Iris pigment epithelial cell (primary cell): ENCODE results near the gene UTF1.

Experiments
- DNase-seq: peaks from one replicate; pipeline ENCODE4 v3.0.0-alpha.2; 2011; ENCODE audit warnings: low read depth

UTF1 gene

DNA sequence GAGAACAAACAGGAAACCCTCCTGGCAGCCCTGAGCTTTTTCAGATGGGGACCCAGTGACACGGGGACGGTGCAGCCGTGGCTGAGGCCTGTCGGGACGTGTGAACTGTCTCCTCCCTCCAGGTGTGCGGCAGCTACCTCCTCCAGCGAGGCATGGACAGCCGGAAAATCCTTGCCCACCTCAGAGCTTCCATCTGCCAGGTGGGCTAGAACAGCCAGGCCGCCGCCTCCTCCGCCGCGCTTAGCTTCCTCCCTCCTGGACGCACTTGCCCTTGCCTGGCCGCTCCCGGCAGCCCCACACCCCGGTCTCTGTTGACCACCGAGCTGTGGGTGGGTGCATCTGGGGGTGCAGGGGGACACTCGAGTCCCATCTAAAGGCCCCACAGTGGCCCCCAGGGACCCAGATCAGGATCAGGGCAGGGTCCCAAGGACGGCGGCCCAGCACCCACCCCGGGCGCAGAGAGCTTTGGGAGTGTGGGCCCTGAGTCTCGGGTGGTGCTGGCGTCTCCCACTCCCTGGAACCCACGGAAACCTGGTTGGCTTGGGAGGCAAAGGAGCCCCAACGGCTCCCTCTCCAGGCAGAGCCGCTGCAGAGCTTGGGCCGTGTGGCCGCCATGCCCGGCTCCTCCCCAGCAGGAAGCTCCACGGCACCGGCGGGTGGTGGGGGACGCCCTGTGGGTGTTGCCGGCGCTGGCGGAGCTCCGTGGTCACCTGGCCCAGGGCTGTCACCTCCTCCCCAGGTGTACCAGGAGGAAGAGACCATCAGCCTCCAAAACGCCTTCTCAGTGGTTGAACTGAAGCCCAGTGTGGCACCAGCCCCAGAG lies 32.9 kb upstream of the UTF1 start:
- DNase-seq: no peak

DNA sequence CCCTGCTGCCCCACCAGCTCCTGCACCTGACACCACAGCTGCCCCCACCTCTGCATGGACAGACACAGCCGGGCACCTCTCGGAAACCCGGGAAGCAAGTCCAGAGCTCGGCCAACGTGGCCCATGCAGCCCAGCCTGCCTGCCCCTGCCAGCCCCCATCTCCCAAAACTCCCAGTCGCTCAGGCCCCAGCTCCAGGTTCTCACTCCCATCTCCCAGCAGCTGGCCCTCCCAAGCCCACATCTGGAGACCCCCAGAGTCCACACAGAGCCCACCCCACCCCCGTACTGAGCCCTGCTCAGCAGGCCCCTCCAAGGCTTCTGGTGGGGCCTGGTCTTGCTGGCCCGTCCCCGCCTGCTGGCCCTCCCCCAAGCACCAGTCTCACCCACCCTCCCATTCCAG lies 32.2 kb upstream of the UTF1 start:
- DNase-seq: no peak

DNA sequence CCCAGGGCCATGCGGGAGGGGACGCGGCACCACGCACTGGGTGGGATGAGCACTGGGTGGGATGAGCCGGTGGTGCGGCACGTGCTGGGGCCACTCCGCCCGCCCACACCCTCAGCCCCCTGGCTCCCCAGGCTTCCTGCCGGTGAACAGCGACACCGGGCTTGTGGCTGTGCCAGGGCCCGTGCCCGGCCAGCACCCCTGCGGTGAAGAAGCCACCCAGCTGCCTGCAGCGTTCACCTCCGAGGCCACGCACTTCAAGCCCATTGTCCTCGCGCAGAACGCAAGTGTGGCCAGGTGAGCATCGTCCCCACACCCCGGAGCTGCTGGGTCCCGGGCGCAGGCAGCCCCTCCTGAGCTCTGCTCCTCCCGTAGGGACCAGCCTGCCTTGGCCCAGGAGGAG lies 31.8 kb upstream of the UTF1 start:
- DNase-seq: no peak

DNA sequence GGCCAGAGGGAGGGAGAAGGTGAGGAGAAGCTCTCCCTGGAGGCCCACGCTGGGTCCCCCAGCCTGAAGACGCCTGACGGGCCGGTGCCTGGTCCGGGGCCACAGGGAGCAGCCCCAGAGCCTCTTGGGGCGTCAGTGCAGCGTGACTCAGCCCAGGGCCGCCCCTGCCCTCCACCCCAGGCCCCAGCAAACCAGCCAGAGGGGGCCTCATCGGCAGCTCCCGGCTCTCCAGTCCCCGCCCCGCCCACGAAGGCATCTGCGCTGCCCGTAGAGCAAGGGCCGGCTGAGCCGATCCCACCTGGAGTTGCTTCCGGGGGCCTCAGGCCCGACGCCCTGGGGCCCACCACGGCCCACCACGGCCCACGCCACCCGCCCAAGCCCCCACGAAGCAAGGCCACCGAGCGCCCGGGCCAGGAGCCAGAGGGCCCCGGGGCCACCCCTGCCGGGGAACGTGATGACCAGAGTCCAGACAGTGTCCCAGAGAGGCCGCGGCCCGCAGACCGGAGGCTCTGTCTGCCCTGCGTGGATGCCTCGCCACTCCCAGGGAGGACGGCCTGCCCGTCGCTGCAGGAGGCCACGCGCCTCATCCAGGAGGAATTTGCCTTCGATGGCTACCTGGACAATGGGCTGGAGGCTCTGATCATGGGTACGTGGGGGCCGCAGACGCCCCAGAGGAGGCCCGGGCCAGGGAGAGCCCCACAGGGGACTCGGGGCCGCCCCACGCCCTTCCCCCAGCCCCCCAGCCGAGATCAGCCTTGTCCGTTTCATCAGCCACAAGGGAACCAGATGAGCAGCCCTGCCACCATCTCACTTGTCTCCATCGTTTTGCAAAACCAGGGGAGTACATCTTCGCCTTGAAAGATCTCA lies 31.2 kb upstream of the UTF1 start:
- no peak for DNase-seq

DNA sequence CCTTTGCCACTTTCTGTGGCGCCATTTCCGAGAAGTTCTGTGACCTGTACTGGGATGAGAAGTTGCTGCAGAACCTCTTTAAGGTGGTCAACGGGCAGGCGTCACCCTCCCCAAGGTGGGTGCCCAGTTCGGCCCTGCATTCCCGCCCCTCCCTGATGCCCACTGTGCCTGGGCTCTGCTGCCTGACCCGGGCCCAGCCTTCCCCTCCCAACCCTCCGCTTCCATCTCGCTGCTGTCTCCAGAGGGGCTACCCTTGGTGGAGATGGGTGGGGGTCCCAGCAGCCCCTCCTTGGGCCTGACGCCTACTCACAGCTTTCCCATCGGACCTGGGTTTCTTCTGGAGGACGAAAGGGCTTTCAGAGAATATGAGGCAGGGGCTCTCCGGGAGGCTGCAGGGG lies 30.5 kb upstream of the UTF1 start:
- no peak for DNase-seq

DNA sequence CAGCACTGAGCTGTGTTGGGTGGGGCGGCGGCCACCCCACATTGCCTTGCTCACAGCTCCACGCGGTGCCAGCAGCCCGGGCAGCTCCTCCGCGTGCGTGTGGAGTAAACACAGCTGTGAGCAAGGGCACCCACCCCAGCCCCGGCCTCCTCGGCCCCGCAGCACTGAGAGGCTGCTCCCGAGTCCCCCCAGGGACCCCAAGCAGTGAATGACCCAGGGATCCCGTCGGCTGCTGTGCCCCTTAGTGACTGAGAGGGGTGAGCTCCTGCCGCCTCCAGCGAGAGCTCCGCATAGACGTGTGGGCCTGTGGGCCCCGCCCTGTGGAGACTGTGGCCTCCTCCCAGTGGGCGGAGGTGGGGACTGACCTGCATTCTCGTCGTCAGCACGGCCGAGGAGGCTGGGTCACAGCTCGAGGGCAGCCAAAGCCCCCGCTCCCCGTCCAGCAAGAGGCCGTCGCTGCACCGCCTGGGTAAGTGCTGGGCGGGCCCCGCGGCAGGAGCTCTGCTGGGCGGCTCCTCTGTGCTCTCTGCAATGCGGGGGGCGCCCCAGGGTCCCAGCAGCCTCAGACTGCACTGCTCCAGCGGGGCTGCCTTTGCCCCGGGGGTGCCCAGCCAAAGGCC lies 29.9 kb upstream of the UTF1 start:
- DNase-seq: no peak

DNA sequence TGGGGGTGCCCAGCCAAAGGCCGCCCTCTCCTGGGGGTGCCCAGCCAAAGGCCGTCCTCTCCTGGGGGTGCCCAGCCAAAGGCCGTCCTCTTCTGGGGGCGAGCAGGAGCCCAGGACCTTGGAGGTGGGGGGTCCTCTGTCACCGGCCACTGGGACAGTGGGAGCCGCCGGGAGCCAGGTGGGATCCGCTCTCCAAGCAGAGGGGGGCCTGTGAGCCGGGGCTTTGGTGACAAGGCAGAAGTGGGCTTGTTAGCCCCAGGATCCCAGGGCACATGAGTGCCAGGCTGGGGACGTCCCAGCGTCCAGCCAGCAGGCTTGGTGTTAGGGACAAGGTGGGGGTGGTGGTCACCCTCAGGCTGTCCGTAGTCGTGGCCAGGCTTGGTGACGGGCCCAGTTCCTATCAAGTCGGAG lies 29.4 kb upstream of the UTF1 start:
- DNase-seq: no peak

DNA sequence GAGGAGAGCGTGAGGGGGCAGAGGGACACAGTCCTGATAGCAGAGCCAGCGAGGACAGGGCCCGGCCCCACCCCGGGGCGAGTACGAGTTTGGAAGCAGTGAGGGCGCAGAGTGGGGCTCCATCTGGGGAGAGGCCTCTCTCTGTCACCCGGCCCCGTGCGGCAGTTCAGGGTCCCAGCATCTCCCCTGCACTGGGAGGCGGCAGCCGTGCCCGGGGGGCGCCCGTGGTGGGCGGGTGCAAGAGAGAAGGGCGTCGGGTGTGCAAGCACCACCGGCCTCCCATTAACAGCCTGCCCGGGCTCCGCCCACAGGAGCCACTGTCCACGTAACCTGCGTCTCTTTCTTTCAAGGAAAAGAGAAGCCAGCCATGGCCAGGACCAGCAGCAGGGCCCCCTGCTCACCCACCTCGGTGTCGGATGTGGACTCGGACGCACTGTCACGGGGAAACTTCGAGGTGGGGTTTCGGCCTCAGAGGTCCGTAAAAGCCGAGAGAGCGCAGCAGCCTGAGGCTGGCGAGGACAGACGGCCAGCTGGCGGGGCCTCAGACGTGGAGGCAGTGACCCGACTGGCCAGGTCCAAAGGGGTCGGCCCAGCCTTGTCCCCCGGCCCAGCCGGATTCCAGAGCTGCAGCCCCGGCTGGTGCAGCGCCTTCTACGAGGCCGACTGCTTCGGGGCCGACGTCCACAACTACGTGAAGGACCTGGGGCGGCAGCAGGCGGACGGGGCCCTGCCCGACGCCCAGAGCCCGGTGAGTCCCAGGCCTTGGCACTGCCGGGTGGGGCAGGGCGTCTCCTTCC lies 28.7 kb upstream of the UTF1 start:
- no peak for DNase-seq

DNA sequence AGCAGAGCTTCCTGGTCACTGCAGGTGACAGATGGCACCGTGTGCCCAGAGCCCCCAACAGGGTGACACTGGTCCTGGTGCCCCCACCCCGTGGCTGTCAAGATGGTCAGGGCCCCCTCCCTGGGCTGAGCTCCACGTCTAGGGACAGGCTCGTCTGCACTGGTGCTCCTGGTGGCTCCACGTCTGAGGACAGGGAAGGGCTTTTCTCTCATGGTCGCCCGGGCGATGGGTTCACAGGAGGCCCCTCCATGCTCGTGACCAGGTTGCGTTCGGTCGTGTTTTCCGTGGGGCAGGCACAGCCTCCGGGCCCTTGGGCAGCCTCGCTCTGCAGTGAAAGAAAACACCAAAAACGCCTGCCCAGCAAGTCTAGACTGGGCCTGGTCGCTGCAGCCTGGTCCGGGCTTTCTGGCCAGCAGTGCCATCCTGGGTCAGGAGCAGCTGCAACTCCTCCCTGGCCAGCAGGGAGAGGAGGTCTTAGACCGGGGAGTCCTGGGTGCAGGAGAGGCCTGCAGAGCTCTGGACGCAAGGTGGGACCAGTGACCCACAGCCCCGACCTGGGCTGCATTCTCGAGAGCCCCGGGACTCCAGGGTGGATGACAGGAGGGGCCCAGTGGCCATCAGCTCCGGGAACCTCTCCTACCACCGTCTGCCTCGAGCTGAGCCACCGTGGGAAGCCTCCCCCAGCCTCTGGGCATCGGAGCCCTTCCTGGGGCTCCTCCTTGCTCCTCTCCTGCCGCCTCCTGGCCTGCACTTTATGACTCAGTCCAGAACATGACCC lies 27.9 kb upstream of the UTF1 start:
- DNase-seq: no peak

DNA sequence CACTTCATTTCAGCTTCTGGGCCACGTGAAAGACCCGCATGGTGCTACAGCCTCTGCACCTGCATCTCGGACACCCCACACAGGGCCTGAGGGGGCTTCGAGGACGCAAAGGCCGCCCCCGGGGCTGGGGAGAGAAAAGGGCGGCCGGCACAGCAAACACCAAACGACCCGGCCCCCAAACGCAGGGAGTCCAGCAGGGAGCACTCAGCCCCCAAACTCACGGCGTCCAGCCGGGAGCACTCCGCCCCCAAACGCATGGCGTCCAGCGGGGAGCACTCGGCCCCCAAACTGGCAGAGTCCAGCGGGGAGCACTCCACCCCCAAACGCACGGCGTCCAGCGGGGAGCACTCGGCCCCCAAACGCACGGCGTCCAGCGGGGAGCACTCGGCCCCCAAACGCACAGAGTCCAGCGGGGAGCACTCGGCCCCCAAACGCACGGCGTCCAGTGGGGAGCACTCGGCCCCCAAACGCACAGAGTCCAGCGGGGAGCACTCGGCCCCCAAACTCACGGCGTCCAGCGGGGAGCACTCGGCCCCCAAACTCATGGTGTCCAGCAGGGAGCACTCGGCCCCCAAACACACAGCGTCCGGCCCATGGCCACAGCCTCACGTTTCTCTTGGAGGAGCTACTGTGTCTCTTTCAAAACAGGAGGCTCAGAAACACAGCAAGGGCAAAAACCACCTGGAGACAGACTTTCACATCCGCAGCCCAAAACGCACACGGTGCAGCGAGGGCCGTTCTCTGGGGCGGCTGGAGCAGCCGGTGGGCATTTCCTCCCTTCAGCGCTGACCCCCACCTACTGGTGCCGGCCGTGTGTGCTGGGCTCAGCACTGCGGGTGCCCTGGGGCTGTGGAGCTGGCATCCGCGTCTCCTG lies 27.0 kb upstream of the UTF1 start:
- no peak for DNase-seq

DNA sequence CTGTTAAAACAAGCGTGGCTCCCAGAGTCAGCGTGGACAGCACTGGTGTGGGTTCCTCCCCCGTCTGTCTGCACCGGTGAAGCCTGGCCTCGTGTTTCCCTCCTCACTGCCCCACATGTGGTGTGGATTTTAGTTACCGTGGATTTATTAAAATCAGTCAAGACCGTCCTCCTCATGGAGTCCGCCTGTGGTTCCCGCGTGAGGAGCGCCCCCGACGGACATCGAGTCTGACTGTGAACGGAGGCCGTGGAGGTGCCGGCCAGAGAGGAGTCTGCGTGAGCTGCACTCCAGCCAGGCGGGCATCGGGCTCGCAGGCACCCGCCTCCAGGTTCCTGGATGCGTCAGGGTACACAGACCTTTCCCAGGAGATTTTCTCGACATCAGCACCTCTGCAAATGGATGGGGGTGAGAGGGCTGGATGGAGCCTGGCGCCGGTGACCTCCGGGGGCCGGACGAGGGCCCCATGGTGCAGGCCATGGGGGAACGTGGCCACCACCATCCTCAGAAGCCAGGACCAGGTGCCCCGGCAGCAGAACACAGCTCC lies 26.3 kb upstream of the UTF1 start:
- no peak for DNase-seq

DNA sequence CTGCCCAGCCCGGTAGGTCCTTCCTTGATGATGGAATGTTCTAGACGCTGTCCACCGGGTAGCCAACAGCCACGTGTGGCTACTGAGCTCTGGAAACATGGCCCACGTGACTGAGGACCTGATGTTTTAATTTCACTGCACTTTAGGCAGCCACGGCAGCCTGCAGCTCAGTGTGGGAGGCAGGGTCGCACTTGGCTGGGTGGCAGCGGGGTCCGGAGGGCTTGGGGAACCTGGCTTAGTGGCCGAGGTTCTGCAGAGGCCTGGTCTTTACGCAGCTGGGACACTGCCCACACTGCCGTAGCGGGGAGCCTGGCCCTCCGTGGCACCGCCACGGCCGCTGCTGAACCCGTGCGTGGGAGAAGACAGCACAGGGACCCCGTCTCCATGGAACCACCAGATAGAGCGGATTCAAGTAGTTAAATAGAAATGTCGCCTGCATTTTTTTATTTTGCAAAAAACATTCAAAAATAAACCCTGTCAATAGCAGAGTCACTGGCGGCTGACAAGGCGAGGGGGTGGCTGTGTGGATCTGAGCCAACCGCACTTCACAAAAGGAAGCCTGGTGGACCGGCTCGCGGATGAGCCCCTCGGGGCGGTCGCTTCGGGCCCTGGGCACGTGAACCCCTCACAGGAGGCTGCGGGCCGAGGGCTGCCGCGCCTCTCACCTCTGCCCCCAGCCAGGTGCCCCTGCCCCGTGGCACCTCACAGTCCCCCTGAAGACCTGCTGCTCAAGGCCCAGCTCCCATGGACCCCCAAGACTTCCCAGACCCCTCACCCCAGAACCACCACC lies 25.6 kb upstream of the UTF1 start:
- DNase-seq: no peak

DNA sequence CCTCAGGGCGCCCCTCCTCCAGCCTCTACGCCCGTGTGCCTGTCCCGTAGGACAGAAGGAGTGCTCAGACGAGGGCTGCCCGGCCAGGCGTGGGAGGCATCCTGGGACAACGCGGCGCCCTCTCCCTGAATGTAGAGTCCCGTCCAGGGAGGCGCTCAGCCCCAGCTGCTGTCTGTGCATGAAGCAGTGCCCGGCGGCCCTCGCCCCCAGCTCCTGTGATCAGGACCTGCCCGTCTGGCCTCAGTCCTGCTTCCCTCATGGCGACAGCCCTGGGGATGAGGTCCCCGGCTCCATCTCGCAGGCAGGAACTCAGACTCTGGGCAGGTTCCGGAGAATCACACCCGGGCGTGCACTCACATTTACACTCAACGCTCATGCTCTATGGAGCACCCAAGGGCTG lies 24.9 kb upstream of the UTF1 start:
- DNase-seq: no peak

DNA sequence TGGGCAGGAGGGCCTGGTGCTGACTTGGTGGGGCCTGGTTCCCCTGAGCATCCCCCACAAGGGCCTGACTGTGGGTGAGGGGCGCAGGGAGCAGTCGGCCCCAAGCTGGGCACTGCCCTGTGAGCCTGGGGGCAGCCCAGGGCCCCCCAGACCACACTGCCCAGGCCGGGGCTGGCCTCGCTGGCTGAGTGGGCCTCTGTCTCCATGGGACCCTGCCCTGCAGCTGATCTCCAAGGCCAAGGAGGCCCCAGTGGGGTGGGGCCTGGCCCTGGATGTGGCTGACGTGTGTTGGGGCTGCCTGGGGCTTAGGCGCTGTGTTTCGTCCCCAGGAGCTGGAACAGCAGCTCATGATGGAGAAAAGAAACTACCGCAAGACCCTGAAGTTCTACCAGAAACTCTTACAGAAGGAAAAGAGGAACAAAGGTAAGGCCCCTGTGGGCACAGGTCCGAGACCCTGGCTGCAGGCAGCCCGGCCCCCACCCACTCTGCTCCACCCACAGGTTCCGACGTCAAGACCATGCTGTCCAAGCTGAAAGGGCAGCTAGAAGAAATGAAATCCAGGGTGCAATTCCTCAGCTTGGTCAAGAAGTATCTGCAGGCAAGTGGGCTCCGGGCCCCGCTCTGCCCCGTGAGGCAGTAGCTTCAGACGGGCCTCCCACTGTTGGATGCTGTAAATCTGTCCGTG lies 23.5 kb upstream of the UTF1 start:
- no peak for DNase-seq

DNA sequence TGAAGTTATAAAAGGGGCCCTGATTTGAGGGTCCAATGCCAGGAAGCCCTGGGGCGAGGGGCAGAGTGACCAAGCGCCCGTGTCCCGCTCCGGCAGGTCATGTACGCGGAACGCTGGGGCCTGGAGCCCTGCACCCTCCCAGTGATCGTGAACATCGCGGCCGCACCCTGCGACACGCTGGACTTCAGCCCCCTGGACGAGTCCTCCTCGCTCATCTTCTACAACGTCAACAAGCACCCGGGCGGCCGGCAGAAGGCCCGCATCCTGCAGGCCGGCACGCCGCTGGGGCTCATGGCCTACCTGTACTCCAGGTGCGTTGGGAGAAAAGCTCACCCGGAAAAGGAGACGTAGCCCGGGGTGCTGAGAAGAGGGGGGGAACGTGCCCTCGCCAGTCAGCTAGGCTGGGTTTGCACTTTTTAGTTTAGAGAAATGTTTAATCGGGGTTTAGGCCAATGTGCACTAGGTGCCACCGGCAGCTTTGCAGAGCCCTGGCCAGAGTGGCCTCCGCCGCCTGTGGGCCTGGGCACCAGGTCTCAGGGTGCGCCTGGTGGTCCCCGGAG lies 22.9 kb upstream of the UTF1 start:
- DNase-seq: no peak

DNA sequence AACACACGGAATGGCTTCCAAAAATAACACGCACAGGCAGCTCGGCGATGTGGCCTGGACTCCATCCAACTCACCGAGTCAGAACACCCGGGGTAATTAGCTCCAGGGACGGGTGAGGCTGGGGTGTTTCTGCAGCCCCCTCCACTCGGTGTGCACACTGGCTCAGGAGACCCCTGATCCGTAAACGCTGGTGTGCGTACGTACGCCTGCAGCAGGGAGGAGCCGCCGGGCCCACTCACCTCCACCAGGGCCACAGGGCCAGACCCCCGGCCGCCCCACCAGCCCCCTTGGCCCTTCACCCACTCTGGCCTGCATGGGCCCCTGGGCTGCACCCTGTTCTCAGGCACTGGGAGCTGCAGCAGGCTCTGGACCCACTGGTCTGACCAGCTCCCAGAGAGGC lies 22.4 kb upstream of the UTF1 start:
- no peak for DNase-seq

DNA sequence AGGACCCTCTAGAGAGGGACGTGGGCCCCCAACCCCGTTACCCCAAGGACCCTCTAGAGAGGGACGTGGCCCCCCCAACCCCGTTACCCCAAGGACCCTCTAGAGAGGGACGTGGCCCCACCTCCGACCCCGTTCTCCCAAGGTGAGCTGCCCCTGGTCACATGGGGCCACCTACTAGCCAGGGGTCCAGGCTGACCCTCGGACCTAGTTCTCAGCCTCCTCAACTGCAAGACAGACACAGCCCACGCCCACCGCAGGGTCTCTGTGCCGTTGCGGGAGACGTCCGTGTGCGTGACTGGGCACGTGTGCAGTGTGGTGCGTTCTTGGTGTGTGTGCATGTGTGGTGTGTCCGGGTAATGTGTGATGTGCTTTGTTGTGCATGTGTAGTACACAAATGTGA lies 21.6 kb upstream of the UTF1 start:
- DNase-seq: no peak

DNA sequence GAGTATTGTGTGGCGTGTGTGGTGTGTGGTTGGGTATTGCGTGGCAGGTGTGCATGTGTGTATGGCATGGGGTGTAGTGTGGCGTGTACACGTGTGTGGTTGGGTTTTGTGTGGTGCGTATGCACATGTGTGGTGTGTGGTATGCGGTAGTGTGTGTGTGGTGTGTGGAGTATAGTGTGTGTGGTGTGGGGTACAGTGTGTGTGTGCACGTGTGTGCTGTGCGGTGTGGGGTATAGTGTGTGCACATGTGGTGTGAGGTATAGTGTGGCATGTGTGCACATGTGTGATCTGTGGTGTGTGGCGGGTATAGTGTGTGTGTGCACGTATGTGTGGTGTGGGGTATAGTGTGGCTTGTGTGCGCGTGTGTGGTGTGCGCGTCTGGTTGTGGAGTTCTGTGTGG lies 20.9 kb upstream of the UTF1 start:
- DNase-seq: no peak
